RPMI8226 (cell line): ENCODE results near the gene RAB38.

Experiments used
- DNase-seq: peaks from one replicate; pipeline ENCODE4 v3.0.0-alpha.2; 2015

Gene RAB38

GRCh38 chr11:88169471-88169870, 5.8 kb downstream of the RAB38 start:
- DNase-seq, result no peak

DNA sequence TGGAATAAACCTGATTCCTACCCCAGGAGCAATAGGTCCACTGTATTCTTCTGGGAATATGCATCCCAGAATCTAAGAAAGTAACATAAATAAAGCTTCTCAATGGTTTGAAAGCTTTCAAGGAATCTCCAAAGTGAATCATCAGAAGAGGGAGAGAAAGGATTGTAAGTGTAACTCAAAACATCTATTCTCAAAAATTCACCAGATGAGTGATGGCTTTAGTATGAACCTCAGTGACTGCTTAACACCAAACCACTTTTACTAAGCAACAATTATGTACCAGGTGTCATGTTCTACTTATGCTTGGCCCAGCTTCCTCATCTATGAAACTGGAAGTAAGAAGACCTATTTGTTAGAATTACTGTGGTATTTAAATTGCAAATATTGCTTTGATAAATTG, 7.4 kb downstream of the RAB38 start:
- DNase-seq, result no peak

- DNase-seq, result no peak
Measured at GRCh38 chr11:88164806-88165585, 10.2 kb downstream of the RAB38 start.

DNA sequence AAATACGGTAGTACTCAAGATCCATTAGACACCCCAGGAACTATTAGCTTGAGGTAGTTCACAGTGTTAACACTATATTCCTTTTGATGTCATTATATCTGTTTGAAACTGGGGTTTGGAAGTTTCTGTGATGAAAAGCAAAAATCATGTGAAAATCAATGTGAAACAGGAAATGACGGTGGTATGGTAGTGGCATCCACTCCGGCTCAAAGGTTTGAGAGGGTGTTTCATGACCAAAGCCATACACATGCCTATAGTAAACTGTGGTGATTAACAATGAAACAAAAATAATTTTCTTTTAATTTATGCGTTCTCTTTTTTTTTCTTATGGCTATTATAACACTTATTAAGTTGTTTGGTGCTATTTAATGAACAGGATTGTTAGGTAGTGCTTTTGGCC, 10.9 kb downstream of the RAB38 start:
- no peak for DNase-seq

DNA sequence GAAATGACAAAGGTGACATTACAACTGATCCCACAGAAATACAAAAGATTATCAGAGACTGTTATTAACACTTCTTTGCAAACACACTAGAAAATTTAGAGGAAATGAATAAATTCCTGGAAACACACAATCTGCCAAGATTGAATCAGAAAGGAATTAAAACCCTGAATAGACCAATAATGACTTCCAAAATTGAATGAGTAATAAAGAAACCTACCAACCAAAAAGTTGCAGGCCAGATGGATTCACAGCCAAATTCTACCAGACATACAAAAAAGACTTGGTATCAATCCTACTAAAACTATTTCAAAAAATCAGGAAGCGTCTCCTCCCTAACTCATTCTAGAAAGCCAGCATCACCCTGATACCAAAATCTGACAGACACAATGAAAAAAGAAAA, 17.2 kb downstream of the RAB38 start:
- no peak for DNase-seq

DNA sequence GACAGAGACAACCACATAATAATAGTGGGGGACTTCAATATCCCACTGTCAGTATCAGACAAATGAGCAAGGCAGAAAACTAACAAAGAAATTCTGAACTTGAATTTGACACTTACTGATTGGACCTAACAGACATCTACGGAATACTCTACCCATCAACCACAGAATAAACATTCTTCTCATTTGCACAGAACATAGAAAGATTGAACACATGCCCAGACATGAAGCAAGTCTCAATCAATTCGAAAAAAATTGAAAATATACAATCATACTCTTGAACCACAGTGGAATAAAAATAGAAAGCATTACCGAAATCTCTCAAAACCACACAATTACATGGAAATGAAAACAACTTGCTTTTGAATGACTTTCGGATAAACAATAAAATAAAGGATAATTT, 17.9 kb downstream of the RAB38 start:
- DNase-seq, result no peak

GRCh38 chr11:88152381-88152780, 22.9 kb downstream of the RAB38 start:
- DNase-seq, result no peak

GRCh38 chr11:88151709-88152265, 23.5 kb downstream of the RAB38 start:
- DNase-seq, result no peak

DNA sequence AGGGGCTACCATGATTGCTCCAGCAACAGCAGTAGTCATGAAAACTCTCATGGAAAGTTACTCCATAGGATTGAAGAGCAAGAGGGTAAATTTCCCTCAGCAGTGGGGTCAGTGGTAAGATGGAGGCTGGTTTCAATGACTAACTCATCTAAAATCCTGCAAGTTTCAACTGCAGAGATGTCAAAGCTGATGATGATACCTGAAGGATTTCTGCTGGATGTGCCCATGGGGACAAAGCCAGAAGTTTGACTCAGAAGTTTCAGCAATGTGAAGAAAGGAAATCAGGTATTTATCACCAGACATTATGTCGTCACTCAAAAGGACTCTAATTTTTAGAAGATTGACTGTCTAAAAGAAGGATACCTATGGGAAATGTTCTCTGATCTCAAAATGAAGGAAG, 29.1 kb downstream of the RAB38 start:
- no peak for DNase-seq

GRCh38 chr11:88139865-88140264, 35.4 kb downstream of the RAB38 start:
- no peak for DNase-seq

DNA sequence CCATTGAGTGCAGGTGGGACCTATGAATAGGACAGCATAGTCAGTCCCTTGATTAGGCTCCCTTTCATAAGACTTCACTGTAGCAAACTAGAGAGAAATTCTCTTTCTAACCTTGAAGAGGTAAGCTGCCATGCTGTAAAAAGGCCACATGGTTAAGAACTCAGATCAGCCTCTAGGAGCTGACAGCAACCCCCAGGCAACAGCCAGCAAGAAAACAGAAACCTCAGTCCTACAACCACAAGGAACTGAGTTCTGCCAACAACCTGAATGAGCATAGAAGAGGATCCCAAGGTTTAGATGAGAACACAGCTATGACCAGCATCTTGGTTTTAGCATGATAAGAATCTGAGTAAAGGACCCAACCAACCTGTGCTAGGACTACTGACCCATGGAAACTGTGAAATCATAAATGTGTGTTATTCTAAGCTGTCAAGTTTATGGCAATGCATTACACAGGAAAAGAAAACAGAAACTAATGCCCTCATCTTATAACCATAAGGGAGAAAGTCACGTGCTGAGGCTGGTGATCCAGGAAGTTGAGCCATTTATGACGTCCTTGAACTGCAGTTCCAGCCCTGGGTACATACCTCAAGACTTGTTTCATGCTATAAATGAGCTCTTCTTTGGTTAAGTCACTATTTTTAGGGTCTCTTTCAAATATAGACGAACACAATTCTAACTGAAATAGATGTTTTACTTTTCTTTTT, 43.3 kb downstream of the RAB38 start:
- no peak for DNase-seq

DNA sequence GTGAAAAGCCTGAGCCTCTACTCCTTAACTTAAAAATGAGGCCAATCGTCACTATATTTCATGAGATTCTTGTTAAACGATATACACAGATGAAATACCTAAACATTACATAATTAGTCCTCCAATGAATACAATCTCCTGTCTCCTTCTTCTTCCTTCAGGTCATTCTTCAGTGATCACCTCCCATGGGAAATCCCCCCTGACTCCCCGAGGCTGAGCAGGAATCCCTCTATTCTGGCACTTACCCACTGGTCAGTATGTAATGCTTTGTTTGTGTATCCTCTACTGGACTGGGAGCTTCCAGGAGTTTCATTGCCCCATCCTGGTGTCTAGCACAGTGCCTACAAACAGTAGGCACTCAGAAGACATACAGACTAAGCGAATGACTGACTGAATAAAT, 52.3 kb downstream of the RAB38 start:
- no peak for DNase-seq

GRCh38 chr11:88119561-88119960, 55.7 kb downstream of the RAB38 start:
- no peak for DNase-seq

- DNase-seq, result no peak
Measured at GRCh38 chr11:88117281-88117858, 57.9 kb downstream of the RAB38 start.

- no peak for DNase-seq
Measured at GRCh38 chr11:88115828-88116755, 59.2 kb downstream of the RAB38 start.

GRCh38 chr11:88114486-88115045, 60.7 kb downstream of the RAB38 start:
- DNase-seq, result no peak

DNA sequence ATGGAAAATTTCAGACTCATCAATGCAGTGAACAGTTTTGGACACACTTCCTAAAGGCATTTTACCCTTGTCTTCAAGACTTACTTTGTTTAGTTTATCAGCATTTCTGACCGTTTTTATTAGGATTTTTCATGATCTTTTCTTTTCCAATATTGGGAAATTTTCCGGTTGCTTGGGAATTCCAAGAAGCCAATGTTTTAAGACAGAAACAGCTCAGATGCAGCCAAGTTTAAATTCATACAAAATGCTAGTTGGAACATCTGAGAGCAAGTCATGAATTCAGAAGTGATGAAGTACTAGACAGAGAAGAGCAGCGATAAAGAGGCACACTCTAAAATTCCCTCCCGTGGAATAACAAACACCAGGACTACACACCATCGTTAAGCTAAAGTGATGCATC, 68.6 kb downstream of the RAB38 start:
- DNase-seq, result no peak

GRCh38 chr11:88105951-88106350, 69.3 kb downstream of the RAB38 start:
- no peak for DNase-seq

GRCh38 chr11:88105526-88105925, 69.7 kb downstream of the RAB38 start:
- no peak for DNase-seq

- no peak for DNase-seq
Measured at GRCh38 chr11:88104408-88104807, 70.8 kb downstream of the RAB38 start.

DNA sequence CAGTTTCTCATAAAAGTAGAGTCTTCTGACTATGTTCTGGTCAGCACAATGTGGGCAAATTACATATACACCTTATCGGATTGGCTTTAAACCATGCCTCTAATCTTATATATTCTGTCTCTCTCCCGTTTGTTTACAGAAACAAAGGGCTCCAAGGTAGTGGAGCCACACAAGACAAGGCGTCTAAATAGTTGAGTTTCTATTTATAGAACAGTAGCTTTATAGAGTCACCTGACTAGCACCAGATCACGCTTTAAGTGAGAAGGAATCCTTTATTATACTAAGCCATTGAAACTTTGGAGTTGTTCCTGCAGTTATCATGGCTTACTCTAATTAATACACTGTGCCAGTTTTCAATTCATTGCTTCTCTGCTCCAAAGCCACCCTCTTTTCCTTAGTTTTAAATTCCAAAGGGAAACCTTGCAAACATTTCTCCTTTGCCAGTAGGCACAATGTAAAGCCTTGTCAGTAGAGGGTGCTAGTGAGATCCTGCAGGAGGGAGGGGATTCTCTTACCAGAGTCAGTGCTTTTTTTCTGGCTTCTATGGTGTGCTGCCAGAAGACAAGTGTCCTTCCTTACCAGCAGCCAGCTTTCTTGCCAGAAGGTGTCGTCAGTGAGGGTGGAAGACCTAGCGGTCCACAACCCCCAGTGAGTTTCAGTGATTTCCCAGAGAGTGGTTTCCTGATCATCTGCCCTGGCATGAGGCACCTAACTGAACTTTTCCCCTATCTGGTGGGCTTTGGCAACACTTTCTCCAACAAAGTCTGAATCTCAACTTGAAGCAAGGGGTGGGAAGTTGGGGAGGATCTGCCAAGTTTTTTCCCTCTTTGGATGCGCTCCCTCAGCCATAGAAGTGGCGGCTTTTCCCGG, 71.7 kb downstream of the RAB38 start:
- DNase-seq, result peak; percentile 74

- no peak for DNase-seq
Measured at GRCh38 chr11:88102598-88102934, 72.7 kb downstream of the RAB38 start.
